ENCODE data around the gene CCL1.
"Not testable (repeated sequence)": the region's sequence is repeated elsewhere in the genome, so short reads cannot be mapped to it uniquely, and the experiment has no call there.

The CCL1 gene

GRCh38 chr17:34352191-34352590 lies 10.8 kb downstream of the CCL1 start:
- Histone ChIP-seq H3K27me3 (ENCODE audit: control insufficient read depth, insufficient read depth, low read length) (no peaks in the 10 kb centered on the region), H3K9me3 (ENCODE audit: control insufficient read depth, insufficient read depth, low read length) (no peaks in the 10 kb centered on the region), H3K9ac (ENCODE audit: low read depth, low read length) (no peak overlapping the region), H3K4me3 (ENCODE audit: low read depth, low read length) (no peak overlapping the region), H3K36me3 (ENCODE audit: control insufficient read depth, insufficient read depth, low read length) (no peaks in the 10 kb centered on the region), H3K4me1 (ENCODE audit: control insufficient read depth, insufficient read depth, low read length) (peaks cover 2% of the 10 kb centered on the region)

GRCh38 chr17:34351096-34351495 lies 11.9 kb downstream of the CCL1 start:
- Histone ChIP-seq H3K4me3 (ENCODE audit: low read depth, low read length) (no peak overlapping the region), H3K36me3 (ENCODE audit: control insufficient read depth, insufficient read depth, low read length) (no peaks in the 10 kb centered on the region), H3K9ac (ENCODE audit: low read depth, low read length) (no peak overlapping the region), H3K4me1 (ENCODE audit: control insufficient read depth, insufficient read depth, low read length) (peaks cover 2% of the 10 kb centered on the region), H3K9me3 (ENCODE audit: control insufficient read depth, insufficient read depth, low read length) (no peaks in the 10 kb centered on the region), H3K27me3 (ENCODE audit: control insufficient read depth, insufficient read depth, low read length) (no peaks in the 10 kb centered on the region)

GRCh38 chr17:34349751-34350150 lies 13.3 kb downstream of the CCL1 start:
- H3K36me3 ChIP-seq (ENCODE audit: control insufficient read depth, insufficient read depth, low read length) = no peaks in the 10 kb centered on the region
- no peaks in the 10 kb centered on the region for H3K27me3 ChIP-seq (ENCODE audit: control insufficient read depth, insufficient read depth, low read length)
- H3K9ac ChIP-seq (ENCODE audit: low read depth, low read length) = no peak overlapping the region
- no peak overlapping the region for H3K4me3 ChIP-seq (ENCODE audit: low read depth, low read length)
- no peaks in the 10 kb centered on the region for H3K9me3 ChIP-seq (ENCODE audit: control insufficient read depth, insufficient read depth, low read length)
- peaks cover 2% of the 10 kb centered on the region for H3K4me1 ChIP-seq (ENCODE audit: control insufficient read depth, insufficient read depth, low read length)

- H3K36me3 ChIP-seq (ENCODE audit: control insufficient read depth, insufficient read depth, low read length) = no peaks in the 10 kb centered on the region
- no peak overlapping the region for H3K9ac ChIP-seq (ENCODE audit: low read depth, low read length)
- no peak overlapping the region for H3K4me3 ChIP-seq (ENCODE audit: low read depth, low read length)
- no peaks in the 10 kb centered on the region for H3K27me3 ChIP-seq (ENCODE audit: control insufficient read depth, insufficient read depth, low read length)
- H3K4me1 ChIP-seq (ENCODE audit: control insufficient read depth, insufficient read depth, low read length) = peaks cover 2% of the 10 kb centered on the region
- no peaks in the 10 kb centered on the region for H3K9me3 ChIP-seq (ENCODE audit: control insufficient read depth, insufficient read depth, low read length)
Observed at GRCh38 chr17:34347063-34347462, 16.0 kb downstream of the CCL1 start.

GRCh38 chr17:34341916-34342315 lies 21.1 kb downstream of the CCL1 start:
- Histone ChIP-seq H3K4me1 (ENCODE audit: control insufficient read depth, insufficient read depth, low read length) (no peaks in the 10 kb centered on the region), H3K36me3 (ENCODE audit: control insufficient read depth, insufficient read depth, low read length) (no peaks in the 10 kb centered on the region), H3K27me3 (ENCODE audit: control insufficient read depth, insufficient read depth, low read length) (no peaks in the 10 kb centered on the region), H3K9ac (ENCODE audit: low read depth, low read length) (no peak overlapping the region), H3K9me3 (ENCODE audit: control insufficient read depth, insufficient read depth, low read length) (no peaks in the 10 kb centered on the region), H3K4me3 (ENCODE audit: low read depth, low read length) (no peak overlapping the region)

- Histone ChIP-seq H3K4me3 (ENCODE audit: low read depth, low read length) (no peak overlapping the region), H3K9me3 (ENCODE audit: control insufficient read depth, insufficient read depth, low read length) (no peaks in the 10 kb centered on the region), H3K4me1 (ENCODE audit: control insufficient read depth, insufficient read depth, low read length) (no peaks in the 10 kb centered on the region), H3K27me3 (ENCODE audit: control insufficient read depth, insufficient read depth, low read length) (no peaks in the 10 kb centered on the region), H3K36me3 (ENCODE audit: control insufficient read depth, insufficient read depth, low read length) (no peaks in the 10 kb centered on the region), H3K9ac (ENCODE audit: low read depth, low read length) (no peak overlapping the region)
Observed at GRCh38 chr17:34339138-34339770, 23.8 kb downstream of the CCL1 start.

GRCh38 chr17:34337701-34338100 lies 25.3 kb downstream of the CCL1 start:
- Histone ChIP-seq H3K36me3 (ENCODE audit: control insufficient read depth, insufficient read depth, low read length) (no peaks in the 10 kb centered on the region), H3K4me1 (ENCODE audit: control insufficient read depth, insufficient read depth, low read length) (no peaks in the 10 kb centered on the region), H3K27me3 (ENCODE audit: control insufficient read depth, insufficient read depth, low read length) (no peaks in the 10 kb centered on the region), H3K4me3 (ENCODE audit: low read depth, low read length) (no peak overlapping the region), H3K9ac (ENCODE audit: low read depth, low read length) (no peak overlapping the region), H3K9me3 (ENCODE audit: control insufficient read depth, insufficient read depth, low read length) (no peaks in the 10 kb centered on the region)

GRCh38 chr17:34327580-34327979 lies 35.5 kb downstream of the CCL1 start:
- H3K9me3 ChIP-seq (ENCODE audit: control insufficient read depth, insufficient read depth, low read length); H3K36me3 ChIP-seq (ENCODE audit: control insufficient read depth, insufficient read depth, low read length); H3K9ac ChIP-seq (ENCODE audit: low read depth, low read length); H3K4me1 ChIP-seq (ENCODE audit: control insufficient read depth, insufficient read depth, low read length); H3K27me3 ChIP-seq (ENCODE audit: control insufficient read depth, insufficient read depth, low read length); H3K4me3 ChIP-seq (ENCODE audit: low read depth, low read length): not testable (repeated sequence)

GRCh38 chr17:34321964-34322363 lies 41.1 kb downstream of the CCL1 start:
- H3K9ac ChIP-seq (ENCODE audit: low read depth, low read length) = no peak overlapping the region
- H3K9me3 ChIP-seq (ENCODE audit: control insufficient read depth, insufficient read depth, low read length) = no peaks in the 10 kb centered on the region
- no peak overlapping the region for H3K4me3 ChIP-seq (ENCODE audit: low read depth, low read length)
- H3K4me1 ChIP-seq (ENCODE audit: control insufficient read depth, insufficient read depth, low read length) = no peaks in the 10 kb centered on the region
- no peaks in the 10 kb centered on the region for H3K36me3 ChIP-seq (ENCODE audit: control insufficient read depth, insufficient read depth, low read length)
- no peaks in the 10 kb centered on the region for H3K27me3 ChIP-seq (ENCODE audit: control insufficient read depth, insufficient read depth, low read length)

- Histone ChIP-seq H3K4me3 (ENCODE audit: low read depth, low read length) (no peak within 1 kb of the TSS), H3K27me3 (ENCODE audit: control insufficient read depth, insufficient read depth, low read length) (no peaks in the 10 kb centered on the region), H3K9me3 (ENCODE audit: control insufficient read depth, insufficient read depth, low read length) (no peaks in the 10 kb centered on the region), H3K4me1 (ENCODE audit: control insufficient read depth, insufficient read depth, low read length) (no peaks in the 10 kb centered on the region), H3K9ac (ENCODE audit: low read depth, low read length) (no peak within 1 kb of the TSS), H3K36me3 (ENCODE audit: control insufficient read depth, insufficient read depth, low read length) (no peaks in the 10 kb centered on the region)
Observed at GRCh38 chr17:34319039-34319483, 44.0 kb downstream of the CCL1 start, which contains the start of gene CCL8. Gene CCL8, plus strand, starts transcription at chr17:34319435. Its CDS starts 67 bp downstream, at chr17:34319502.

GRCh38 chr17:34318474-34318873 lies 44.6 kb downstream of the CCL1 start:
- H3K4me3 ChIP-seq (ENCODE audit: low read depth, low read length) = no peak overlapping the region

GRCh38 chr17:34314279-34314678 lies 48.8 kb downstream of the CCL1 start:
- Histone ChIP-seq H3K9me3 (ENCODE audit: control insufficient read depth, insufficient read depth, low read length) (no peaks in the 10 kb centered on the region), H3K4me1 (ENCODE audit: control insufficient read depth, insufficient read depth, low read length) (no peaks in the 10 kb centered on the region), H3K9ac (ENCODE audit: low read depth, low read length) (no peak overlapping the region), H3K36me3 (ENCODE audit: control insufficient read depth, insufficient read depth, low read length) (no peaks in the 10 kb centered on the region), H3K27me3 (ENCODE audit: control insufficient read depth, insufficient read depth, low read length) (no peaks in the 10 kb centered on the region), H3K4me3 (ENCODE audit: low read depth, low read length) (no peak overlapping the region)

More at GRCh38 chr17:34318474-34318873, 44.6 kb downstream of the CCL1 start:
- Histone ChIP-seq H3K4me1 (ENCODE audit: control insufficient read depth, insufficient read depth, low read length) (no peaks in the 10 kb centered on the region), H3K27me3 (ENCODE audit: control insufficient read depth, insufficient read depth, low read length) (no peaks in the 10 kb centered on the region), H3K9me3 (ENCODE audit: control insufficient read depth, insufficient read depth, low read length) (no peaks in the 10 kb centered on the region), H3K9ac (ENCODE audit: low read depth, low read length) (no peak overlapping the region), H3K36me3 (ENCODE audit: control insufficient read depth, insufficient read depth, low read length) (no peaks in the 10 kb centered on the region)
